OCI-LY3 (cell line): Measurements from ENCODE around the gene POU2AF3.

Source experiments
- H2AFZ ChIP-seq: fragments of 200-600, 300-600 bp; shearing (Covaris generic); 2 replicates; pipeline ENCODE4 v1.6.0; 2014; ENCODE audit warnings: antibody characterized with exemption, low read depth, low read length
- H3K27ac ChIP-seq: fragments of 200-600, 300-600 bp; sonication (generic); 2 replicates; pipeline ENCODE4 v1.5.1; 2014; ENCODE audit warnings: mild to moderate bottlenecking, low read length, moderate library complexity, mixed read lengths
- H3K27me3 ChIP-seq: fragments of 200-600, 300-600 bp; sonication (generic); 2 replicates; pipeline ENCODE4 v1.6.1; 2014; ENCODE audit warnings: low read depth, low read length, mixed read lengths
- H3K36me3 ChIP-seq: fragments of 200-600, 300-600 bp; sonication (generic); replicated peaks from 2 replicates; pipeline ENCODE3; 2014; ENCODE audit warnings: low read depth, low read length, mixed read lengths
- H3K4me1 ChIP-seq: fragments of 300-600, 200-600 bp; sonication (generic); 2 replicates; pipeline ENCODE4 v1.6.1; 2014; ENCODE audit warnings: low read length, mixed read lengths
- H3K4me2 ChIP-seq: fragments of 200-600, 300-600 bp; sonication (generic); 2 replicates; pipeline ENCODE4 v1.6.1; 2014; ENCODE audit warnings: low read length, mixed read lengths
- H3K4me3 ChIP-seq: fragments of 300-600, 200-600 bp; sonication (generic); 2 replicates; pipeline ENCODE4 v1.5.1; 2014; ENCODE audit warnings: antibody characterized with exemption, mild to moderate bottlenecking, low read length, moderate library complexity
- H3K79me2 ChIP-seq: fragments of 300-600, 200-600 bp; shearing (Covaris generic); 2 replicates; pipeline ENCODE4 v1.6.1; 2014; ENCODE audit warnings: mild to moderate bottlenecking, low read length, mixed read lengths
- H3K9ac ChIP-seq: fragments of 300-600, 200-600 bp; shearing (Covaris generic); 2 replicates; pipeline ENCODE4 v1.6.0; 2014; ENCODE audit warnings: mild to moderate bottlenecking, low read length, moderate library complexity
- H3K9me3 ChIP-seq: fragments of 200-600, 300-600 bp; shearing (Covaris generic); 2 replicates; pipeline ENCODE4 v1.6.1; 2014; ENCODE audit warnings: low read length, mixed read lengths; ENCODE audit not compliant: insufficient read depth
- H4K20me1 ChIP-seq: fragments of 200-600, 300-600 bp; sonication (generic); 2 replicates; pipeline ENCODE4 v1.6.1; 2016; ENCODE audit warnings: low read length, mixed read lengths; ENCODE audit not compliant: insufficient read depth
- EZH2phosphoT487 ChIP-seq: fragments of 200-600 bp; shearing (Covaris generic); IDR thresholded peaks from 2 replicates; pipeline ENCODE4 v1.6.1; 2018; ENCODE audit warnings: antibody characterized with exemption, mixed run types, low read depth
- TF ChIP-seq, protein P1 (sequence below): fragments of 200-600, 300-600 bp; sonication (generic); IDR thresholded peaks from 2 replicates; pipeline ENCODE4 v1.5.1; 2014; ENCODE audit warnings: antibody characterized with exemption, low read length, low read depth

Gene POU2AF3

DNA sequence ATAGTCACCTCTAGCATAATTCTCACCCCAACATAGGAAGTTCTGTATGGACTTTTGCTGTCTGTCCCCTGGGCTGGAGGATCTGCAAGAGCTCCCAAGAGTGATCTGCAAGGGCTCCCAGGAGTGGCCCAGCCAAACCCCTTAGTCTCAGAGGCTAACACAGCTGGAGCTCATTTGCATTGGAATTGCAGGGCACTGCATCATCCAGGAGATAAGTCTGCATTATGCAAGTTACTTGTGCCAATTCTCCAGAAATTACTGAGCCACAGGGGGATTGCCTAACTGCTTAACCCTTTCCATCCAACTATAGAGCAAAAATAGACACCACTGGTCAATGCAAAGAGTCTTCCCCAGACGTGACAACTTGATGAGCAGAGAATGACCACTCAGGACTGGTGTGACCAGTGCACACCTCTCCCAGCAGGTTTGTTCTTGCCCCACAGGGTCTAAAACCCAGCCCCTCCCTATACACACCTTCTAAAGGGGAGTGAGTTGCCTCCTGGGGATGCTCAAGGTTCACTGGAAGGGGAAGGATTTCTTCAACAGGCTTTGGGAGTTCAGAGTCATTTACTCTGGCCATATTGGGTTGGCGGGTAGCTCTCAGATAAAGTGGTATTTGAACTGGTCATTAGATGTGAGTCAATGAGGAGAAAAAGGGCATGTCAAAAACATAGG, 38.4 kb downstream of the POU2AF3 start:
- Histone ChIP-seq H3K4me3 (no peak overlapping the region), H3K27me3 (no peaks in the 10 kb centered on the region), H3K4me2 (no peak overlapping the region), H4K20me1 (no peaks in the 10 kb centered on the region), H3K36me3 (peaks cover 5% of the 10 kb centered on the region), H3K9ac (no peak overlapping the region), H3K27ac (no peak overlapping the region), H3K9me3 (no peaks in the 10 kb centered on the region), H3K79me2 (no peaks in the 10 kb centered on the region), H3K4me1 (no peaks in the 10 kb centered on the region), H2AFZ (no peak overlapping the region)
- no peak for TF ChIP-seq EZH2phosphoT487
- TF ChIP-seq, protein P1, sequence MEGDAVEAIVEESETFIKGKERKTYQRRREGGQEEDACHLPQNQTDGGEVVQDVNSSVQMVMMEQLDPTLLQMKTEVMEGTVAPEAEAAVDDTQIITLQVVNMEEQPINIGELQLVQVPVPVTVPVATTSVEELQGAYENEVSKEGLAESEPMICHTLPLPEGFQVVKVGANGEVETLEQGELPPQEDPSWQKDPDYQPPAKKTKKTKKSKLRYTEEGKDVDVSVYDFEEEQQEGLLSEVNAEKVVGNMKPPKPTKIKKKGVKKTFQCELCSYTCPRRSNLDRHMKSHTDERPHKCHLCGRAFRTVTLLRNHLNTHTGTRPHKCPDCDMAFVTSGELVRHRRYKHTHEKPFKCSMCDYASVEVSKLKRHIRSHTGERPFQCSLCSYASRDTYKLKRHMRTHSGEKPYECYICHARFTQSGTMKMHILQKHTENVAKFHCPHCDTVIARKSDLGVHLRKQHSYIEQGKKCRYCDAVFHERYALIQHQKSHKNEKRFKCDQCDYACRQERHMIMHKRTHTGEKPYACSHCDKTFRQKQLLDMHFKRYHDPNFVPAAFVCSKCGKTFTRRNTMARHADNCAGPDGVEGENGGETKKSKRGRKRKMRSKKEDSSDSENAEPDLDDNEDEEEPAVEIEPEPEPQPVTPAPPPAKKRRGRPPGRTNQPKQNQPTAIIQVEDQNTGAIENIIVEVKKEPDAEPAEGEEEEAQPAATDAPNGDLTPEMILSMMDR = no peak

DNA sequence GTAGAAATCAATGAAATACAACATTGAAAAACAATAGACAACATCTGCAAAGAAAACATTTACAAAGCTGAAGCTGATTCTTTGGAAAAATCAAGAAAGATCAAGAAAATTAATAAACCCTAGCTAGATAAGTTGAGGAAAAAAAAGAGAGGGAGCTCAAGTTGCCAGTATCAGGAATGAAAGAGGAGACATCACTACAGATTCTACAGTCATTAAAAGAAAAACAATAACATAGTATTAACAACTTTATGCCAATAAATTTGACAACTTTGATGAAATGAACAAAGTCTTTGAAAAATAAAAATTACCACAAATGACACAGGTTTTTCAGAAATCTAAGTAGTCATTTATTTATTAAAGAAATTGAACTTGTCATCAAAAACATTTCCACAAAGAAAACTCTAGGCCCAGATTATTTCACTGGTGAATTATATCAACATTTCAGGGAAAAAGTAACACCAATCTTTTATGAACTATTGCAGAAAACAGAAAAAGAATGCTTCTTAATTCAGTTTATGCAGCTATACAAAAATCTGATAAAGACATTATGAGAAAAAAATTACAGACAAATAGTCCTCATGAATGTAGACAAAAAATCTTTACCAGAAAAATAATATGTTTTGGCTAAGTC, 41.5 kb downstream of the POU2AF3 start:
- H3K79me2 ChIP-seq = no peaks in the 10 kb centered on the region
- TF ChIP-seq, protein P1 = no peak
- no peak for TF ChIP-seq EZH2phosphoT487
- H3K36me3 ChIP-seq = peaks cover 5% of the 10 kb centered on the region
- no peaks in the 10 kb centered on the region for H4K20me1 ChIP-seq
- no peak overlapping the region for H3K27ac ChIP-seq
- H3K9me3 ChIP-seq = no peaks in the 10 kb centered on the region
- no peak overlapping the region for H3K4me2 ChIP-seq
- H2AFZ ChIP-seq = no peak overlapping the region
- H3K4me3 ChIP-seq = no peak overlapping the region
- H3K4me1 ChIP-seq = no peaks in the 10 kb centered on the region
- no peaks in the 10 kb centered on the region for H3K27me3 ChIP-seq
- H3K9ac ChIP-seq = no peak overlapping the region

DNA sequence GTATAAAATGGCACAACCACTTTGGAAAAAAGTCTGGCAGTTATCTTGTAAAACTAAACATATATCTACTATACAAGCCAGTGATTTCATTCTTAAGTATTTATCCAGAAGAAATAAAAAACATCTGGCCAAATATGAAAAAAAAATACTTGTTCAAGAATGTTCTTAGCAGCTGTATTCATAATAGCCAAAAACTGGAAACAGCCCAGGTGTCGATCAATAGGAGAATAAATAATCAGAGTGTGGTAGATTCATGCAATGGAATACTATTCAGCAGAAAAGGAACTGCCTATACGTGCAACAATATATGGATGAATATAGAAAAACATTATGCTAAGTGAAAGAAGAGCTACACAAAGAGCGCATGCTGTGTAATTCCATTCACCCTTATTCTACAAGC, 44.0 kb downstream of the POU2AF3 start:
- H3K36me3 ChIP-seq = peaks cover 5% of the 10 kb centered on the region
- H3K4me1 ChIP-seq = no peaks in the 10 kb centered on the region
- no peak overlapping the region for H3K4me2 ChIP-seq
- no peak overlapping the region for H3K9ac ChIP-seq
- H3K27ac ChIP-seq = no peak overlapping the region
- H2AFZ ChIP-seq = no peak overlapping the region
- no peaks in the 10 kb centered on the region for H4K20me1 ChIP-seq
- H3K79me2 ChIP-seq = no peaks in the 10 kb centered on the region
- H3K4me3 ChIP-seq = no peak overlapping the region
- H3K27me3 ChIP-seq = no peaks in the 10 kb centered on the region
- TF ChIP-seq, protein P1 = no peak
- TF ChIP-seq EZH2phosphoT487 = no peak
- H3K9me3 ChIP-seq = no peaks in the 10 kb centered on the region

DNA sequence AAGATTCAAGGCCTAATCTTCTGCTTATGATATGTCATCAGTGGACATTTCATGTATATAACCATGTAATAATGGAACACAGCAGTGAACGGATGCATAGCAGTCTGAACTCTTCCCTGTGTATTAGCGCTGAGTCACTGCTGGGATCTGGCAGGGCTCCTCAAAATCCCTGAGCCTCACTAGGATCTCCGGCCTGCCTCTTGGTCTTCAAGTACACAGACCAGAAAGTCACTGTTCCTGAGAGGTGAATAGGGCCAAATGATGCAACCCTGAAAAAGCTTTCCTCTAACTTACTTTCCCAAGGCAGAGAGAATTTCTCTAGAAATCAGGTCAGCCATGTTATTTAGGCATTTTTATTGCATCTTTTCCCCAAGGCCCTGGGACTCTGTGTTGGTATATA, 45.7 kb downstream of the POU2AF3 start:
- no peaks in the 10 kb centered on the region for H4K20me1 ChIP-seq
- H3K9me3 ChIP-seq = no peaks in the 10 kb centered on the region
- H3K36me3 ChIP-seq = peaks cover 5% of the 10 kb centered on the region
- no peak overlapping the region for H2AFZ ChIP-seq
- TF ChIP-seq, protein P1 = no peak
- TF ChIP-seq EZH2phosphoT487 = no peak
- no peak overlapping the region for H3K4me3 ChIP-seq
- H3K4me2 ChIP-seq = no peak overlapping the region
- H3K9ac ChIP-seq = no peak overlapping the region
- H3K27me3 ChIP-seq = no peaks in the 10 kb centered on the region
- H3K27ac ChIP-seq = no peak overlapping the region
- no peaks in the 10 kb centered on the region for H3K4me1 ChIP-seq
- no peaks in the 10 kb centered on the region for H3K79me2 ChIP-seq
